Fibroblast of the aortic adventitia (primary cell): Measurements from ENCODE around the gene MEGF8. TPM values are rescaled to one million over a fixed set of nuclear protein-coding genes. Genes with fewer than 3 reads are reported as not detected.

Experiments
- DNase-seq: peaks from one replicate; pipeline ENCODE4 v3.0.0-alpha.2; 2010; ENCODE audit warnings: low read depth
- H3K4me3 ChIP-seq: 2 replicates; pipeline ENCODE4 v1.5.1; 2011; ENCODE audit warnings: low read depth, mild to moderate bottlenecking, control low read depth, low read length, moderate library complexity
- CTCF ChIP-seq: IDR thresholded peaks from 2 replicates; pipeline ENCODE4 v1.5.1; 2011; ENCODE audit warnings: mild to moderate bottlenecking, low read length, control low read depth, inconsistent platforms; ENCODE audit not compliant: insufficient read depth
- total RNA-seq: library from RNA; depleted of rRNA; stranded (reverse); fragments of >200 nt; gene quantifications from 2 replicates; pipeline ENCODE4 v1.2.3, GENCODE V29; 2012; ENCODE audit warnings: low replicate concordance

Gene MEGF8
- total RNA-seq, 1 donor: 20.0 TPM

GRCh38 chr19:42279902-42280814 is 45.3 kb upstream of the MEGF8 start:
- peak overlapping the region; percentile 76 for H3K4me3 ChIP-seq
- TF ChIP-seq CTCF: peak; percentile 82
- DNase-seq: peak; percentile 95

GRCh38 chr19:42280815-42281145 is 44.7 kb upstream of the MEGF8 start:
- DNase-seq: no peak
- TF ChIP-seq CTCF: no peak
- H3K4me3 ChIP-seq: peak overlapping the region; percentile 76

GRCh38 chr19:42281146-42281826 is 44.1 kb upstream of the MEGF8 start:
- DNase-seq: peak; percentile 61
- peak; percentile 9 for TF ChIP-seq CTCF
- peak overlapping the region; percentile 76 for H3K4me3 ChIP-seq

DNA sequence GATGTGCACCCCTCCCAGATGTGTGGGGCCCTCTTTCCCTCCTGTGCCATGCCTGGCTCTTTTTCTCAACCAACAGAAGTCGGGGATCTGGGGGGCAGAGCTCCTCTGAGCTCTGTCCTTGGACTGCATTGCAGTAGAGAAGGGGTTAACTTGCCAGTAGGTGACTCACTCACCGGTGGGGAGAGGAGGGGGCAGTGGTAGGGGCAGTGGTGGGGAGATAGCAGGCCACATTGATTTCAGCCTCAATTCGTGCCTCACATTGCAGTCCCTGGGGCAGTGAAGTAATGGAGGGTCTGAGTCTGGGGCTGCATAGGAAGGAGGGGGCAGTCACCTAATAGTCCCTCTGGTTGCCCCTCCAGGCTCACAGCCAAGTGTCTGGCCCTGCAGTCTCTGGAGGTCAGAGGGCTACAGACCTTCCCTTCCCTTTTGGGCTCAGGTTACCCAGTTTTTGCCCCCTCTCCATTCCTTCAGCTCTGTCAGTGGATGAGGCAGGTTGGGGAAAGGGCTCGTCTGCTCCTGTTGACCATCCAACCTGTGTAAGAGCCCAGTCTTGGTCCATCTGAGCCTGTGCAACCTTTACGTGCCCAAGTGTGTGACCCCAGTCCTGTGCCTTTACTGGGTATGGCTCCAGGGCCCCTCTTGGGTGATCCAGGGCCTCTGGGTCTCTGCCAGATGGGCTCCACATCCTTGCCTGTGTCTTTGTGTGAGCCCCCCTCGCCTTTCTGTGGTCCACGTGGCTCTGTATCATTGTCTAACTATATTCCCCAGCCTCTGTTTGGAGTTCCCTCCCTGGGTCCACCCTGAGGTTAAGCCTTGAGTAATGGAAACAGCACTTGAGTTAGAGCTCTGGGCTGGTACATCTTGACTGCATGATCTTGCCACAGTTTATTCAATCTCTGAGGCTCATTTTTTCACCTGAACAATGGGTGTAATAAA is 43.3 kb upstream of the MEGF8 start:
- peak overlapping the region; percentile 76 for H3K4me3 ChIP-seq
- peak; percentile 68 for DNase-seq
- TF ChIP-seq CTCF: no peak

GRCh38 chr19:42282819-42283187 is 42.6 kb upstream of the MEGF8 start:
- TF ChIP-seq CTCF: no peak
- no peak for DNase-seq
- peak overlapping the region; percentile 57 for H3K4me3 ChIP-seq

GRCh38 chr19:42283188-42284065 is 42.0 kb upstream of the MEGF8 start:
- no peak for TF ChIP-seq CTCF
- DNase-seq: peak; percentile 88
- H3K4me3 ChIP-seq: peak overlapping the region; percentile 57
